GM12891 (cell line): ENCODE results near the gene RNFT2.

ENCODE experiments used
- POLR2A ChIP-seq: IDR thresholded peaks from 2 replicates; pipeline ENCODE4 v1.6.1; 2011; ENCODE audit warnings: low read depth, low read length, control low read depth
- POLR2AphosphoS5 ChIP-seq: IDR thresholded peaks from 2 replicates; pipeline ENCODE4 v1.6.1; 2011; ENCODE audit warnings: low read depth, low read length, control low read depth
- TAF1 ChIP-seq: IDR thresholded peaks from 2 replicates; pipeline ENCODE4 v1.6.1; 2011; ENCODE audit warnings: low read depth, low read length, control low read depth

GRCh38 chr12:116727261-116727660 lies 10.9 kb upstream of the RNFT2 start:
- TF ChIP-seq POLR2A, result no peak
- no peak for TF ChIP-seq POLR2AphosphoS5
- no peak for TF ChIP-seq TAF1
